Uterus (tissue), 4 donors: ENCODE data around the gene BDKRB1. TPM values are rescaled to one million over a fixed set of nuclear protein-coding genes. Genes with fewer than 3 reads are reported as not detected.

Experiments used
- DNase-seq, 2 donors: peaks; one replicate each; pipeline ENCODE4 v3.0.0-alpha.2; 2019 to 2020
- H3K27ac ChIP-seq, 2 donors: fragments of 200-600 bp; sonication (generic); 1 replicate in 1 of 2; 2 replicates in 1 of 2; pipeline ENCODE4 v1.5.1; 2016 to 2018
- H3K27me3 ChIP-seq, 2 donors: fragments of 200-600 bp; sonication (generic); one replicate each; pipeline ENCODE4 v1.5.1; 2018 to 2019; ENCODE audit warnings: control low read depth in 1 of 2
- H3K36me3 ChIP-seq, 2 donors: fragments of 200-600 bp; sonication (generic); one replicate each; pipeline ENCODE4 v1.5.1; 2019; ENCODE audit warnings: control low read depth in 1 of 2
- H3K4me1 ChIP-seq, 2 donors: fragments of 200-600 bp; sonication (generic); one replicate each; pipeline ENCODE4 v1.5.1; 2018 to 2019; ENCODE audit warnings: control low read depth in 1 of 2
- H3K4me3 ChIP-seq, 2 donors: fragments of 200-600 bp; sonication (generic); 1 replicate in 1 of 2; 2 replicates in 1 of 2; pipeline ENCODE4 v1.5.1; 2018 to 2019; ENCODE audit warnings: mild to moderate bottlenecking in 1 of 2
- H3K9me3 ChIP-seq, 2 donors: fragments of 200-600 bp; sonication (generic); one replicate each; pipeline ENCODE4 v1.5.1; 2019; ENCODE audit warnings: control low read depth in 1 of 2
- CTCF ChIP-seq, 4 experiments: fragments of 200-600 bp in 2 of 4; fragments of 450-650 bp in 2 of 4; sonication (generic) in 2 of 4; IDR thresholded peaks; one replicate each; pipeline ENCODE4 v1.5.1; 2016 to 2019; ENCODE audit warnings: antibody characterized with exemption in 4 of 4, mild to moderate bottlenecking in 2 of 4, moderate library complexity in 1 of 4
- POLR2A ChIP-seq, 2 donors: fragments of 450-650 bp; IDR thresholded peaks; one replicate each; pipeline ENCODE4 v1.6.1; 2016; ENCODE audit warnings: antibody characterized with exemption in 2 of 2, mild to moderate bottlenecking in 1 of 2, moderate library complexity in 1 of 2
- intact Hi-C: fragments of 100-400 bp; cut with DNase I; formaldehyde crosslinking; loops from one replicate; pipeline ENCODE4 v1.15.1; 2023; ENCODE audit warnings: low total_unique reads
- total RNA-seq, 4 donors: library from RNA; depleted of rRNA in 3 of 4; stranded (reverse); fragments of >200 nt in 3 of 4; gene quantifications; one replicate each; pipeline versions ENCODE4 v1.1.0 to v1.2.4, GENCODE V29; 2014 to 2023
- donor health status: DM: yes; HTN: yes; CAD: no.

BDKRB1 gene
- total RNA-seq, 4 donors from 2014 or later, result 0.83 to 3.7 TPM; not detected in 2

- peaks cover 0 to 6% of the 10 kb centered on the region in 2 donors for H3K4me1 ChIP-seq
- H3K27me3 ChIP-seq, result no peaks in the 10 kb centered on the region
- H3K4me3 ChIP-seq, result no peak overlapping the region
- TF ChIP-seq POLR2A (IDR thresholded peaks at IDR 0.05), result no peak
- TF ChIP-seq CTCF (IDR thresholded peaks at IDR 0.05), result no peak
- DNase-seq, result no peak
- intact Hi-C loops, result no loop called here
- H3K9me3 ChIP-seq, result no peaks in the 10 kb centered on the region
- H3K27ac ChIP-seq, result no peak overlapping the region
- no peaks in the 10 kb centered on the region for H3K36me3 ChIP-seq
Measured at GRCh38 chr14:96272777-96273473, 16.9 kb downstream of the BDKRB1 start.

- no peaks in the 10 kb centered on the region for H3K36me3 ChIP-seq
- H3K4me1 ChIP-seq, result peaks cover 0 to 2% of the 10 kb centered on the region in 2 donors
- no peak overlapping the region for H3K27ac ChIP-seq
- no peak for DNase-seq
- TF ChIP-seq POLR2A (IDR thresholded peaks at IDR 0.05) (no peak), CTCF (IDR thresholded peaks at IDR 0.05) (no peak)
- H3K27me3 ChIP-seq, result no peaks in the 10 kb centered on the region
- H3K4me3 ChIP-seq, result no peak overlapping the region
- intact Hi-C loops, result no loop called here
- H3K9me3 ChIP-seq, result no peaks in the 10 kb centered on the region
Measured at GRCh38 chr14:96273629-96274028, 17.6 kb downstream of the BDKRB1 start.

GRCh38 chr14:96274122-96274521 lies 18.1 kb downstream of the BDKRB1 start:
- DNase-seq, result no peak
- intact Hi-C loops, result no loop called here
- H3K9me3 ChIP-seq, result no peaks in the 10 kb centered on the region
- no peak overlapping the region for H3K27ac ChIP-seq
- H3K4me1 ChIP-seq, result no peaks in the 10 kb centered on the region
- no peaks in the 10 kb centered on the region for H3K27me3 ChIP-seq
- H3K36me3 ChIP-seq, result no peaks in the 10 kb centered on the region
- TF ChIP-seq POLR2A (IDR thresholded peaks at IDR 0.05) (no peak), CTCF (IDR thresholded peaks at IDR 0.05) (no peak)
- no peak overlapping the region for H3K4me3 ChIP-seq

- TF ChIP-seq POLR2A (IDR thresholded peaks at IDR 0.05), result no peak
- no peak for TF ChIP-seq CTCF (IDR thresholded peaks at IDR 0.05)
- Histone ChIP-seq H3K4me1 (no peaks in the 10 kb centered on the region), H3K27ac (no peak overlapping the region), H3K27me3 (no peaks in the 10 kb centered on the region), H3K36me3 (no peaks in the 10 kb centered on the region), H3K4me3 (no peak overlapping the region), H3K9me3 (no peaks in the 10 kb centered on the region)
- intact Hi-C loops, result no loop called here
- no peak for DNase-seq
Measured at GRCh38 chr14:96274543-96274942, 18.5 kb downstream of the BDKRB1 start.

- TF ChIP-seq POLR2A (IDR thresholded peaks at IDR 0.05) (no peak), CTCF (IDR thresholded peaks at IDR 0.05) (peak; percentile 87 to 97 (median 92))
- intact Hi-C loops, result loop anchor here (5.0 kb wide), 1 partner anchor 168 kb away; no protein-coding TSS in a partner anchor
- Histone ChIP-seq H3K4me1 (no peaks in the 10 kb centered on the region), H3K4me3 (no peak overlapping the region), H3K9me3 (no peaks in the 10 kb centered on the region), H3K27me3 (no peaks in the 10 kb centered on the region), H3K36me3 (no peaks in the 10 kb centered on the region), H3K27ac (peak overlapping the region in 1 of 2 donors; percentile 15)
- peak; percentile 68 to 72 for DNase-seq
Measured at GRCh38 chr14:96275177-96276112, 19.4 kb downstream of the BDKRB1 start.
